HG03159 (cell line): ENCODE data around the gene SERPINE1.
"Not testable (repeated sequence)": the region's sequence is repeated elsewhere in the genome, so short reads cannot be mapped to it uniquely, and the experiment has no call there.

Source experiments
- ATAC-seq: cut with Tn5 transposase; IDR thresholded peaks from one replicate; pipeline ENCODE4 v1.9.1; 2021; ENCODE audit warnings: mild to moderate bottlenecking, moderate library complexity; ENCODE audit not compliant: unreplicated experiment

SERPINE1 gene

DNA sequence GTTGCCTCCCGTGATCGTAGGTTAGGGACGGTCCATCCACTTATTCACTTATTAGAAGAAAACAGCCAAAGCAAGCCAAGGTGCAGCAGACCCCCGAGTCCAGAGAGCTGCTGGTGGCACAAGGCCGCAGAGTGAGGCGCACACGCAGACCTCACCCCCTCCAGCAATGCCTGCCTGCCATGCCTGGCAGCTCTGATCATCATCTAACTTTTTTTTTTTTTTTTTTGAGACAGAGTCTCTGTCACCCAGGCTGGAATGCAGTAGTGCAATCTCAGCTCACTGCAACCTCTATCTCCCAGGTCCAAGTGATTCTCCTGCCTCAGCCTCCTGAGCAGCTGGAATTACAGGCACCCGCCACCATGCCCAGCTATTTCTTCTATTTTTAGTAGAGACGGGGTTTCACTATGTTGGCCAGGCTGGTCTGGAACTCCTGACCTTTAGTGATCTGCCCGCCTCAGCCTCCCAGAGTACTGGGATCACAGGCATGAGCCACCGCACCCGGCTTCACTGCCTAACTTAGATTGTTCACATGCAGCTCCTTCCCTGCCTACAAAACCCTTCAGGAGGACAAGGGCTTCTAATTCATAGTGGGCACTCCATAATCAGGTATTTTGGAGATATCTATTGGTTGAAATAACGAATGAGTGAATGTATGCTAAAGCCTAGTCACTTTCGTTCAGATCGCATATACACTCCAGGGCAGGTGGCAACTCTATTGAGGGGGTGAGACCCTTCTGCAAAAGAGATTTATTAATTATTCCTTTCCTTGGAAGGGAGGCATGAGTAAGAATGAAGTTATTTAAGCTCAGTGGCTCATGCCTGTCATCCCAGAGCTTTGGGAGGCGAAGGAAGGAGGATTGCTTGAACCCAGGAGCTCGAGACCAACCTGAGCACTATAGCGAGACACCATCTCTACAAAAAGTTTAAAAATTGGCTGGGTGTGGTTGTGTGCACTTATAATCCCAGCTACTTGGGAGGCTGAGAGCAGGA lies 25.8 kb upstream of the SERPINE1 start:
- no peak for ATAC-seq

GRCh38 chr7:101102026-101102425 lies 24.9 kb upstream of the SERPINE1 start:
- ATAC-seq, result no peak

GRCh38 chr7:101103701-101104100 lies 23.2 kb upstream of the SERPINE1 start:
- not testable (repeated sequence) for ATAC-seq

DNA sequence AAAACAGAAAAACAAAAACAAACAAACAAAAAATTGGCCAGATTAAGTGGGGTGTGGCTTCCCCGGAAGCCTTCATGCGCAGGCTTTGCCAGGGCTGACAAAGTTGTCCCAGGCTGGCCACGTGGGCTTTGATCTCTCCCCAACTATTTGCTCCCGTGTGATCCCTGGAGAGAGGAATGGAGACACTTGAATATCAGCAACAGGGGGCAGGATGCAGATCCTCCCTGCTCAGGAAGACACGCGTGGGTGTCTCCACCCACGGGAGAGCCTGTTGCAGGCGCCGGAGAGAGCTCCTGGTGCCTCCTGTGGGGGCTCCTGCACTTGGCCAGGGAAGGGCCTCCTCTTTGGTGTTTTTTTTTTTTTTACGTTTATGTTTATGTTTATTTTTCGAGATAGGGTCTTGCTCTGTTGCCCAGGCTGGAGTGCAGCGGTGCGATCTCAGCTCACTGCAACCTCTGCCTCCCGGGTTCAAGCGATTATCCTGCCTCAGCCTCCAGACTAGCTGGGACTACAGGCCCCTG lies 22.7 kb upstream of the SERPINE1 start:
- no peak for ATAC-seq

GRCh38 chr7:101104799-101105198 lies 22.1 kb upstream of the SERPINE1 start:
- ATAC-seq, result no peak

- not testable (repeated sequence) for ATAC-seq
Observed at GRCh38 chr7:101105248-101105647, 21.7 kb upstream of the SERPINE1 start.

- ATAC-seq, result no peak
Observed at GRCh38 chr7:101106386-101106785, 20.5 kb upstream of the SERPINE1 start.

- no peak for ATAC-seq
Observed at GRCh38 chr7:101108330-101108857, 18.5 kb upstream of the SERPINE1 start.

- no peak for ATAC-seq
Observed at GRCh38 chr7:101108961-101109360, 17.9 kb upstream of the SERPINE1 start.

GRCh38 chr7:101109368-101109767 lies 17.5 kb upstream of the SERPINE1 start:
- ATAC-seq, result no peak

DNA sequence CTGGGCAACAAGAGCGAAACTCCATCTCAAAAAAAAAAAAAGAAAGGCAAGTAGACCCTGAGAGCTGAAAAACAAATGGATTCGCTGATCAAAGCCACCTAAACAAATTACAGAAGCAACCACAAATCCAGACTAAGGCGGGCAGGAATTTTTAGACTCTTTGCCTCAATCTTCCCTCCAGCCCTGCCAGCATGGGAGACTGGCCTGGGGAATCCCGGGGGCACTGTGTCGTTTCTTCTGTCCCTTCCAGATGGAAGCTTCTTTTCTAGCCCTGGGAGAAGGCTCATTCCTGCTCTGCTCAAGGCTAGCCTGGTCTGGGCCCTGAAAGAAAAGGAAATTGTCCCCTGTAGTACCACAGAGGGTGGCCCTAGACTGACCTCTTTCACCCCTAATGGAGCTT lies 15.6 kb upstream of the SERPINE1 start:
- ATAC-seq, result no peak

DNA sequence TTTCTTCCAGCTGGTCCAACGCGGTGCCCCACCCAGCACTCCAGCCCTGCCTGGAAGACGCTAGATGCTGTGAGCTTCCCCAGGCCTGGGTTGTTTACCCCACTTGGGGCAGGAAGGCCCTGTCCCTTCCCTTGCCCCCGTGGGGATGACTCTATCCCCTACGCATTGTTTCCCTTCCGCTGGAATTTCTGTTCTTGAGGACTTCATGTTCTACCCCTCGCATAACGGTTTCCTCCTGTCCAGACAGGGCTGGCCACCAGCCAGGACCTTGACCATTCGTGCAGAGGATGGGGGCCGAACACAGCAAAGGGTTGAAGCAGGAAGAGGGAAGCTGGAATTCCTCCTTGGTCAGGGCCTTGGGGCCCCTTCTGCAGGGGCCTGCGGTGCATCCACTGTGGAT lies 14.7 kb upstream of the SERPINE1 start:
- ATAC-seq, result no peak

- not testable (repeated sequence) for ATAC-seq
Observed at GRCh38 chr7:101113140-101113539, 13.8 kb upstream of the SERPINE1 start.

GRCh38 chr7:101113836-101114235 lies 13.1 kb upstream of the SERPINE1 start:
- ATAC-seq, result no peak

- no peak for ATAC-seq
Observed at GRCh38 chr7:101114492-101114891, 12.4 kb upstream of the SERPINE1 start.

GRCh38 chr7:101115215-101115614 lies 11.7 kb upstream of the SERPINE1 start:
- ATAC-seq, result no peak

- ATAC-seq, result no peak
Observed at GRCh38 chr7:101116898-101117297, 10.0 kb upstream of the SERPINE1 start.

DNA sequence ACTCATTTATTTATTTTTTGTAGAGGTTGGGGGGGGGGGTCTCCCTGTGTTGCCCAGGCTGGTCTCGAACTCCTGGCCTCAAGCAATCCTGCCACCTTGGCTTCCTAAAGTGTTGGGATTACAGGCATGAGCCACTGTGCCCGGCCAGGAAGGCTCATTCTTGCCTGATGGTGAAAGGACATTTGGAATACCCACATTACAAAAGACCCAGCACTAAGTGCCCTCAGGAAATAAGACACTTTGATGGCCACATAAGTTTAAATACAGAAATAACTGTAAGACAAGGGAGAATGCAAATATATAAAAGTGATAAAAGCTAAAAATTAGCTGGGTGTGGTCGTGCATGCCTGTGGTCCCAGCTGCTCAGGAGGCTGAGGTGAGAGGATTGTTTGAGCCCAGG lies 8.0 kb upstream of the SERPINE1 start:
- no peak for ATAC-seq

- ATAC-seq, result no peak
Observed at GRCh38 chr7:101119876-101120275, 7.0 kb upstream of the SERPINE1 start.

GRCh38 chr7:101120315-101120714 lies 6.6 kb upstream of the SERPINE1 start:
- ATAC-seq, result no peak

- not testable (repeated sequence) for ATAC-seq
Observed at GRCh38 chr7:101121631-101121990, 5.3 kb upstream of the SERPINE1 start.
